ENCODE measurements around the gene NOTUM.

Gene NOTUM

DNA sequence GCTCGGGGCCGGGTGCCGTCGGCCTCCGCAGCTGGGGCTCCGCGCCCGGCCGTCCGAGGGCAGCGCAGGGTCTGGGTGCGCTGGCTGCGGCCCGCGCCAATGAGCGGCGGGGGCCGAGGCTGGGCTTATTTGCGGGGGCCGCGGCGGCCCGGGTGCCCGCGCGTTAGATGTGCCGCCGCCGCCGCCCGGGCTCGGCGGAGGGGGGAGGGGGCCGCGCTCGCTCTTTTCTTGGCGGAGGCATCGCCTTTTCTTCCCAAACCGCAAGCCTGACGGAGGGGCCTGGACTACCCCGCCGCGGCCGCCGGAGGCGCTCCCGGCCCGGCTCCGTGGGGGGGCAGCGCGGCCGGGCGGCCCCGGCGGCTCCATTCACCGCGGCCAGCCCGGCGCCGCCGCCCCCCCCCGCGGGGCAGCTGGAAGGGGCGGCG, at the start of gene NOTUM:
Gene NOTUM (minus strand): TSS at position 101 of the 425 bp plus-strand sequence. CDS start 278 bp downstream, outside the sequence.
- DNase-seq (ENCODE audit: low spot score) = no peak
- in situ Hi-C loops (cut with MboI; ENCODE audit: low sequenced_read_pairs, unreplicated experiment) = no loop called here

DNA sequence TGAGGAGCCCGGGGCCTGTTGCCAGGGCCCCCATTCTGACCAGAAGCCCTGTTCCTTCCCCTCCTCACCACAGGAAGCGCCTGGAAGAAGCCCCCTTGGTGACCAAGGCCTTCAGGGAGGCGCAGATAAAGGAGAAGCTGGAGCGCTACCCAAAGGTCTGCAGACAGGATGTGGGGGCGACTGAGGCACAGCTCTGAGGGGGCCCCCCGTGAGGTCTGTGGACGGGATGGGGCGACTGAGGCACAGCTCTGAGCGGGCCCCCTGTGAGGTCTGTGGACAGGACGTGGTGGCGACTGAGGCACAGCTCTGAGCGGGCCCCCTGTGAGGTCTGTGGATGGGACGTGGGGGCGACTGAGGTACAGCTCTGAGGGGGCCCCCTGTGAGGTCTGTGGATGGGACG, 48.4 kb upstream of the NOTUM start:
- no peak for DNase-seq (ENCODE audit: low spot score)
- in situ Hi-C loops (cut with MboI; ENCODE audit: low sequenced_read_pairs, unreplicated experiment) = no loop called here
- no peak for TF ChIP-seq CTCF (IDR thresholded peaks at IDR 0.05; ENCODE audit: borderline replicate concordance, control extremely low read depth, extremely low read depth, insufficient read depth, missing control alignments)

More for the DNA sequence above, at the start of gene NOTUM:
- TF ChIP-seq CTCF (IDR thresholded peaks at IDR 0.05; ENCODE audit: borderline replicate concordance, control extremely low read depth, extremely low read depth, insufficient read depth, missing control alignments) = no peak

DNA sequence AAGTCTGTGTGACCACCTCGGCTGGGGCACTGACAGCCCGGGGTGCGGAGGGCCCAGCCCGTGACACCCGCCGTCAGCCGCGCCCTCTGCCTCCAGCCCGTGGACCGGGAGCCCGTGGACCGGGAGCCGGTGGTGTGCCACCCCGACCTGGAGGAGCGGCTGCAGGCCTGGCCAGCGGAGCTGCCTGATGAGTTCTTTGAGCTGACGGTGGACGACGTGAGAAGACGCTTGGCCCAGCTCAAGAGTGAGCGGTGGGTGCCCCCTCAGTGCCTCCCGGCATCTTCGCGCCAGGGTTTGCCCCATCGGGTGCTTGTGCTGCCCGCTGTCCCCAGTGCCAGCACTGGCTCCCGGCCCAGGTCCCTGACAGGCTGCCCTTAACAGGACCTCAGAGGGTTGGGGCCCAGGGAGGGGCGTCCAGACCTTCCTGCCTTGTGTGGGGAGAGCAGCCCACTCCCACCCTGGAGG, 48.0 kb upstream of the NOTUM start:
- no peak for DNase-seq (ENCODE audit: low spot score)
- no peak for TF ChIP-seq CTCF (IDR thresholded peaks at IDR 0.05; ENCODE audit: borderline replicate concordance, control extremely low read depth, extremely low read depth, insufficient read depth, missing control alignments)
- in situ Hi-C loops (cut with MboI; ENCODE audit: low sequenced_read_pairs, unreplicated experiment) = no loop called here

- TF ChIP-seq CTCF (IDR thresholded peaks at IDR 0.05; ENCODE audit: borderline replicate concordance, control extremely low read depth, extremely low read depth, insufficient read depth, missing control alignments) = no peak
- in situ Hi-C loops (cut with MboI; ENCODE audit: low sequenced_read_pairs, unreplicated experiment) = no loop called here
- no peak for DNase-seq (ENCODE audit: low spot score)
Observed at GRCh38 chr17:82008258-82008940, 47.4 kb upstream of the NOTUM start.

DNA sequence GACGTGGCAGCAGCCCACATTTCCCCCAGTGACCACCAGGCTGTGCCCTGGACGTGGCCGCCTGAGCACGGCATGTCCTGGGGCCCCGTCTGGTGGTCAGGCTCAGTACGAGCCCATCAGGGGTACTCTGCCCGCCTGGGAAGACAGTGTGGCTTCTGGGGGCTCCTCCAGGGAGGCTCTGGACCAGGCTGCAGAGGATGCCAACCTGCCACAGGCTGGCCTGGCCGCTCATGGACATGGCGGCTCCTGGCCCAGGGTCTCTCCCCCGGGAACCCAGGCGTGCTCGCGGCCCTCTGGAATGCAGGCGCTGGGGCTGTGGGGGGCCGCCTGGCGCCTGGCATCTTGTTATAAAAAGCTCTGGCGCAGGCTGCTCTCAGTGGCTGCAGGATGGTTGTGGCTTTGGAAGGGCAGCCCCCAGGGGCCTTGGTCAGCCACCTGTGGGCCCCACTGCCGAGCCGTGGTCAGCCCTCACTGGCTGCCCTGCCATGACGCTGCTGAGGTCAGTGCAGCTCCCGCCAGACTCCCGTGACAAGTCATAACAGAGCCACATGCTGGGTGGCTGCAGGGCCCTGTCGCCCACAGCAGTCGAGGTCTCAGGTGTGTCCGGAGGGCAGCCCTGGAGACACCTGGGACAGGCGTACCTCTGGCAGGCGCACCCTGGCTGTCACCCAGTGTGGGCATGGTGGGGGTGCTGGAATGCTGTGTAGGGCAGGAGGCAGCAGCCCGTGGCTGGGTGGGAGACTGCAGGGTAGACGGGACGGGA, 46.7 kb upstream of the NOTUM start:
- in situ Hi-C loops (cut with MboI; ENCODE audit: low sequenced_read_pairs, unreplicated experiment) = no loop called here
- TF ChIP-seq CTCF (IDR thresholded peaks at IDR 0.05; ENCODE audit: borderline replicate concordance, control extremely low read depth, extremely low read depth, insufficient read depth, missing control alignments) = no peak

DNA sequence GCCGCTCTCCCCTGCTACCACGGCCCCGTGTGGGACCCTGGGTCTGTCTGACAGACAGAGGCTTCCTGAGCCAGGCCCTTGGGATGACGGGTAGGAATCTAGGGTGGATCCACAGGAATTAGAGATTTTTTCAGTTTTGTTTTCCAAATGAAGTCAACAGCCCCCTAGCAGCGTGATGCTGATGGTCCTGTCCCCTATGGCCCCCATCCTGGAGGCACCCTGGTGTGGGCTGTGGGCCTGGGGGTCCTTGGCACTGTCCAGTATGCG, 46.2 kb upstream of the NOTUM start:
- TF ChIP-seq CTCF (IDR thresholded peaks at IDR 0.05; ENCODE audit: borderline replicate concordance, control extremely low read depth, extremely low read depth, insufficient read depth, missing control alignments) = no peak
- in situ Hi-C loops (cut with MboI; ENCODE audit: low sequenced_read_pairs, unreplicated experiment) = no loop called here
- DNase-seq (ENCODE audit: low spot score) = no peak

More for the DNA sequence above, 46.7 kb upstream of the NOTUM start:
- no peak for DNase-seq (ENCODE audit: low spot score)

Data from GM13976 (cell line).